ENCODE measurements around the gene RAB5A. TPM values are rescaled to one million over a fixed set of nuclear protein-coding genes. Genes with fewer than 3 reads are reported as not detected.

RAB5A gene
- total and polyA plus RNA-seq, 2 donors (not counting 3 experiments of a cell fraction or from before 2014, with no cell fraction given), result 20.6 to 63.8 TPM

DNA sequence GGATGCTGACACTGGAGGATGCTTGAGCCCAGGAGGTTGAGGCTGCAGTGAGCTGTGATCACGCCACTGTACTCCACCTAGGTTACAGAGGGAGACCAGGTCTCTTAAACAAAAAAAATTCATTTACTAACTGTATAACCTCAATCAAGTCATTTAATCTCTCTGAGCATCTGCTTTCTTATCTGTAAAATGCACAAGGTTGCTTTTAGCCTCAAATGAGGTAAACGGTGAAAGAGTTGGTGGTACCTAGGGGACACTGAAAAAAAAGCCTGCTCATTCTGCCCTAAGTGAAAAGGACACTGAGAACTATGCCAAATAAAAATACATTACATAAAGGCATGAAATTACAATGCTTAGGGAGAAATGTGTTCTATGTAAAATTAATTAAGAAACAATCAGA, 61.7 kb downstream of the RAB5A start:
- CTCF ChIA-PET, result no interaction called here
- Histone ChIP-seq H3K4me3 (replicated peaks in 1 of 3; ENCODE audit: insufficient read depth in 1 of 3, low read depth in 1 of 3, low read length in 3 of 3) (no peak overlapping the region), H3K79me2 (ENCODE audit: control insufficient read depth, insufficient read depth, low read length) (no peaks in the 10 kb centered on the region), H3K9ac (replicated peaks; ENCODE audit: extremely low read depth, insufficient read depth, low read length) (no peak overlapping the region), H3K36me3 (ENCODE audit: control insufficient read depth in 2 of 2, extremely low read depth in 1 of 2, insufficient read depth in 2 of 2, low read length in 2 of 2) (no peaks in the 10 kb centered on the region), H3K27me3 (ENCODE audit: control insufficient read depth in 2 of 2, insufficient read depth in 2 of 2, low read length in 2 of 2) (no peaks in the 10 kb centered on the region), H3K4me1 (ENCODE audit: control insufficient read depth, extremely low read depth, insufficient read depth, low read length) (no peaks in the 10 kb centered on the region), H3K4me2 (ENCODE audit: insufficient read depth, low read length) (no peak overlapping the region), H2AFZ (ENCODE audit: low read depth, low read length) (no peak overlapping the region), H3K9me3 (replicated peaks; ENCODE audit: control insufficient read depth, insufficient read depth, low read length) (no peaks in the 10 kb centered on the region), H3K9me1 (replicated peaks; ENCODE audit: control insufficient read depth, extremely low read depth, insufficient read depth, low read length) (no peaks in the 10 kb centered on the region), H3K27ac (ENCODE audit: insufficient read depth, low read depth, low read length) (no peak overlapping the region), H4K20me1 (replicated peaks; ENCODE audit: control insufficient read depth, extremely low read depth, insufficient read depth, low read length) (no peaks in the 10 kb centered on the region)
- BruUV-seq (replicated peaks), result no TSS peak
- FAIRE-seq (no peak), DNase-seq (ENCODE audit: low read depth, low spot score) (no peak)
- POLR2A ChIA-PET, result no interaction called here
- dilution Hi-C loops (cut with MboI; ENCODE audit: extremely low pct_ligation_motif_present, low sequenced_read_pairs) (no loop called here), intact Hi-C loops (cut with micrococcal nuclease) (no loop called here)
- TF ChIP-seq CTCF (IDR thresholded peaks at IDR 0.05; ENCODE audit: extremely low read depth in 1 of 2, insufficient read depth in 1 of 2, low read depth in 1 of 2, low read length in 2 of 2) (no peak), JUN (IDR thresholded peaks at IDR 0.05; ENCODE audit: borderline replicate concordance, insufficient read depth, insufficient read length, low read depth) (no peak), FOS (IDR thresholded peaks at IDR 0.05; ENCODE audit: borderline replicate concordance, insufficient read depth, low read length) (no peak), MYC (IDR thresholded peaks at IDR 0.05; ENCODE audit: low read depth, low read length) (no peak), GATA2 (IDR thresholded peaks at IDR 0.05; ENCODE audit: insufficient read depth, insufficient read length, low read depth, low read length) (no peak), POLR2AphosphoS5 (IDR thresholded peaks at IDR 0.05; ENCODE audit: insufficient read depth, low read depth, low read length) (no peak), EZH2 (IDR thresholded peaks at IDR 0.05; ENCODE audit: borderline replicate concordance, low read depth, low read length, severe bottlenecking) (no peak), POLR2A (IDR thresholded peaks at IDR 0.05; ENCODE audit: low read depth, low read length) (no peak)
- TF ChIP-seq, protein P1, sequence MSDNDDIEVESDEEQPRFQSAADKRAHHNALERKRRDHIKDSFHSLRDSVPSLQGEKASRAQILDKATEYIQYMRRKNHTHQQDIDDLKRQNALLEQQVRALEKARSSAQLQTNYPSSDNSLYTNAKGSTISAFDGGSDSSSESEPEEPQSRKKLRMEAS (IDR thresholded peaks at IDR 0.05; ENCODE audit: insufficient read depth, insufficient read length), result no peak

Data from endothelial cell of umbilical vein (primary cell).